Activated T-cell treated with anti-CD3 and anti-CD28 coated beads for 1 hour (primary cell): ENCODE data around the gene GALNT9.
A peak's percentile ranks its signal among the peaks of the same experiment; 100 is the strongest.
"Not testable (repeated sequence)": the region's sequence is repeated elsewhere in the genome, so short reads cannot be mapped to it uniquely, and the experiment has no call there.

Experiments
- DNase-seq: peaks from one replicate; pipeline ENCODE4 v3.0.0-alpha.2; 2020; ENCODE audit warnings: low read depth

GALNT9 gene

GRCh38 chr12:132155771-132156572 lies 173.4 kb downstream of the GALNT9 start:
- no peak for DNase-seq

GRCh38 chr12:132154941-132155770 lies 174.2 kb downstream of the GALNT9 start:
- DNase-seq, result no peak

GRCh38 chr12:132154341-132154761 lies 175.0 kb downstream of the GALNT9 start:
- no peak for DNase-seq

GRCh38 chr12:132153501-132154340 lies 175.7 kb downstream of the GALNT9 start:
- peak; percentile 60 for DNase-seq

GRCh38 chr12:132152953-132153352 lies 176.4 kb downstream of the GALNT9 start:
- DNase-seq, result no peak

- no peak for DNase-seq
These were observed 177.0 kb downstream of the GALNT9 start for GRCh38 chr12:132152411-132152821.

GRCh38 chr12:132151766-132152410 lies 177.5 kb downstream of the GALNT9 start:
- DNase-seq, result no peak

GRCh38 chr12:132151145-132151765 lies 178.1 kb downstream of the GALNT9 start:
- DNase-seq, result no peak

- no peak for DNase-seq
These were observed 178.6 kb downstream of the GALNT9 start for GRCh38 chr12:132150780-132151144.

- not testable (repeated sequence) for DNase-seq
These were observed 179.9 kb downstream of the GALNT9 start for GRCh38 chr12:132149526-132149925.

GRCh38 chr12:132148368-132149045 lies 180.9 kb downstream of the GALNT9 start:
- DNase-seq, result no peak

GRCh38 chr12:132147423-132148367 lies 181.7 kb downstream of the GALNT9 start:
- no peak for DNase-seq

- DNase-seq, result no peak
These were observed 182.5 kb downstream of the GALNT9 start for GRCh38 chr12:132146772-132147422.
